Right lobe of liver (tissue), 4 donors: Measurements from ENCODE around the gene DYRK1A.

Experiments used
- POLR2A ChIP-seq: fragments of 450-650 bp; IDR thresholded peaks from one replicate; pipeline ENCODE4 v1.6.1; 2017; ENCODE audit warnings: antibody characterized with exemption, mild to moderate bottlenecking
- TF ChIP-seq, protein P1 (sequence below), 4 donors: fragments of 200-600 bp in 3 of 4; fragments of 450-650 bp in 1 of 4; IDR thresholded peaks; one replicate each; pipeline versions ENCODE4 v1.5.1 to v1.8.0; 2016 to 2022; ENCODE audit warnings: antibody characterized with exemption in 4 of 4, mild to moderate bottlenecking in 2 of 4
- donor health status: DM: no; HTN: no; CAD: no.
- donor health status: DM: no; HTN: no; CAD: no.
- donor health status: DM: no; HTN: yes; CAD: no.

DNA sequence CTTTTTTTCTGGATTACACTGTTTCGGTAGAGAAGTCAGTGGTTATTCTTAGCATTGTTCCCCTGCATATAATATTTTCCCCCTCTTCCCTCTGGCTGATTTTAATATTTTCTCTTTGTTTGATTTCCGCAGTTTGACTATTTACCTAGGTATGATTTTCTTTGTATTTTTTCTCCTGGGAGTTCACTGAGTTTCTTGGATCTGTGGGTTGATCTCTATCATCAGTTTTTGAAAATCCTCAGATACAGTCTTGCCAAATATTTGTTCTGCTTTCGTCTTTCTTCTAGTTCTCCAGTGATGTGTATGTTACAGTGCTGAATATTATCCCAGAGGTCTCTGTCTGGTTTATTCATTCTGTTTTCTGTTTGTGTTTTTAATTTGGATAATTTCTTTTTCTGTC, 136.4 kb downstream of the DYRK1A start:
- no peak for TF ChIP-seq POLR2A
- TF ChIP-seq, protein P1, sequence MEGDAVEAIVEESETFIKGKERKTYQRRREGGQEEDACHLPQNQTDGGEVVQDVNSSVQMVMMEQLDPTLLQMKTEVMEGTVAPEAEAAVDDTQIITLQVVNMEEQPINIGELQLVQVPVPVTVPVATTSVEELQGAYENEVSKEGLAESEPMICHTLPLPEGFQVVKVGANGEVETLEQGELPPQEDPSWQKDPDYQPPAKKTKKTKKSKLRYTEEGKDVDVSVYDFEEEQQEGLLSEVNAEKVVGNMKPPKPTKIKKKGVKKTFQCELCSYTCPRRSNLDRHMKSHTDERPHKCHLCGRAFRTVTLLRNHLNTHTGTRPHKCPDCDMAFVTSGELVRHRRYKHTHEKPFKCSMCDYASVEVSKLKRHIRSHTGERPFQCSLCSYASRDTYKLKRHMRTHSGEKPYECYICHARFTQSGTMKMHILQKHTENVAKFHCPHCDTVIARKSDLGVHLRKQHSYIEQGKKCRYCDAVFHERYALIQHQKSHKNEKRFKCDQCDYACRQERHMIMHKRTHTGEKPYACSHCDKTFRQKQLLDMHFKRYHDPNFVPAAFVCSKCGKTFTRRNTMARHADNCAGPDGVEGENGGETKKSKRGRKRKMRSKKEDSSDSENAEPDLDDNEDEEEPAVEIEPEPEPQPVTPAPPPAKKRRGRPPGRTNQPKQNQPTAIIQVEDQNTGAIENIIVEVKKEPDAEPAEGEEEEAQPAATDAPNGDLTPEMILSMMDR (IDR thresholded peaks at IDR 0.05) = no peak
